ENCODE results near the gene KCTD6. TPM values are rescaled to one million over a fixed set of nuclear protein-coding genes. Genes with fewer than 3 reads are reported as not detected.

Gene KCTD6
- total RNA-seq, 1 experiment from 2014 or later: 12.0 TPM

DNA sequence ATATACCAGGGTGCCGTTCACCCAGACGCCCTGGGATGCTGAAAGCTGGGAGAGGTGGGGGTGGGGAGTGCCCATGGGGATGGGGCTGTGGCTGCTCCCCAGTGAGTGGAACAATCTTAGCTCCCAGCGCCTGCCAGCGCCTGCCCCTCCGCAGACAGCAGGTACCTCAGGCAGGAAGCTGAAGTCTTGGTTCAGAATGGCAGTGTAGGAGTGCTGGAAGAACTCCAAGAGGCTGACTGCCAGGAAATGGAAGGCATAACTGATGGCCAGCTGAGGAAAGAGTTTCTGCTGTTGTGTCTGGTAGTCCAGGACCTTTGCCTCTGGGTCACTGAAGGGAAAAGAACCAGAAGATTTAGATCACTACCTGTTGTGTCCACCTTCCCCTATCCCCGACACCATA is 36.7 kb downstream of the KCTD6 start (continued):
- TF ChIP-seq MAX (IDR thresholded peaks at IDR 0.05) (no peak), ELF1 (IDR thresholded peaks at IDR 0.05; ENCODE audit: borderline replicate concordance, low read depth) (no peak), TCF7L2 (IDR thresholded peaks at IDR 0.05; ENCODE audit: borderline replicate concordance, extremely low read depth, insufficient read depth, insufficient read length) (no peak)

- POLR2A ChIA-PET: interaction anchor here (1.0 kb wide), 1 partner anchor 58 kb away, joined by 3 read pairs; no protein-coding TSS in a partner anchor
- no peak overlapping the region for H2AFZ ChIP-seq (ENCODE audit: low read depth, low read length, poor library complexity, severe bottlenecking)
- H3K27ac ChIP-seq (ENCODE audit: low read depth, low read length): no peak overlapping the region
- no peaks in the 10 kb centered on the region for H3K79me2 ChIP-seq (ENCODE audit: insufficient read depth, low read length)
- DNase-seq (ENCODE audit: low read depth, low spot score): peak; percentile 27
- H3K9ac ChIP-seq (ENCODE audit: low read length): no peak overlapping the region
- CTCF ChIA-PET: interaction anchor here (0.6 to 1.4 kb wide), 10 partner anchors 9 to 223 kb away, joined by 3 to 6 read pairs (median 4); no protein-coding TSS in a partner anchor
- intact Hi-C loops (cut with micrococcal nuclease): no loop called here
- BruUV-seq (replicated peaks): no TSS peak
- H4K20me1 ChIP-seq (ENCODE audit: insufficient read depth): no peaks in the 10 kb centered on the region
- peaks cover 11 to 28% of the 10 kb centered on the region in 2 experiments for H3K4me1 ChIP-seq (ENCODE audit: control insufficient read depth in 1 of 2, insufficient read depth in 2 of 2, low read length in 2 of 2)
- H3K9me3 ChIP-seq (ENCODE audit: control insufficient read depth in 1 of 2, insufficient read depth in 1 of 2, low read depth in 1 of 2, low read length in 2 of 2): no peaks in the 10 kb centered on the region
- H3K9me2 ChIP-seq (ENCODE audit: insufficient read depth): no peaks in the 10 kb centered on the region
- no peaks in the 10 kb centered on the region for H3K27me3 ChIP-seq (ENCODE audit: insufficient read depth, low read length)
- RAD21 ChIA-PET (ENCODE audit: low non-redundant PET in 1 of 2, low total read pairs in 2 of 2, uncharacterized antibody in 2 of 2, unreplicated experiment in 2 of 2): no interaction called here
- peak; percentile 38 for ATAC-seq
- no peaks in the 10 kb centered on the region for H3K36me3 ChIP-seq (ENCODE audit: control insufficient read depth in 1 of 2, insufficient read depth in 2 of 2, low read length in 2 of 2)
- TF ChIP-seq RAD21 (IDR thresholded peaks at IDR 0.05; ENCODE audit: low read depth) (peak; percentile 60), POLR2A (IDR thresholded peaks at IDR 0.05; ENCODE audit: borderline replicate concordance, extremely low read depth, insufficient read depth, insufficient read length) (no peak), CEBPB (IDR thresholded peaks at IDR 0.05; ENCODE audit: low read depth) (no peak), JUND (IDR thresholded peaks at IDR 0.05) (no peak)
- TF ChIP-seq, protein P1, sequence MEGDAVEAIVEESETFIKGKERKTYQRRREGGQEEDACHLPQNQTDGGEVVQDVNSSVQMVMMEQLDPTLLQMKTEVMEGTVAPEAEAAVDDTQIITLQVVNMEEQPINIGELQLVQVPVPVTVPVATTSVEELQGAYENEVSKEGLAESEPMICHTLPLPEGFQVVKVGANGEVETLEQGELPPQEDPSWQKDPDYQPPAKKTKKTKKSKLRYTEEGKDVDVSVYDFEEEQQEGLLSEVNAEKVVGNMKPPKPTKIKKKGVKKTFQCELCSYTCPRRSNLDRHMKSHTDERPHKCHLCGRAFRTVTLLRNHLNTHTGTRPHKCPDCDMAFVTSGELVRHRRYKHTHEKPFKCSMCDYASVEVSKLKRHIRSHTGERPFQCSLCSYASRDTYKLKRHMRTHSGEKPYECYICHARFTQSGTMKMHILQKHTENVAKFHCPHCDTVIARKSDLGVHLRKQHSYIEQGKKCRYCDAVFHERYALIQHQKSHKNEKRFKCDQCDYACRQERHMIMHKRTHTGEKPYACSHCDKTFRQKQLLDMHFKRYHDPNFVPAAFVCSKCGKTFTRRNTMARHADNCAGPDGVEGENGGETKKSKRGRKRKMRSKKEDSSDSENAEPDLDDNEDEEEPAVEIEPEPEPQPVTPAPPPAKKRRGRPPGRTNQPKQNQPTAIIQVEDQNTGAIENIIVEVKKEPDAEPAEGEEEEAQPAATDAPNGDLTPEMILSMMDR (IDR thresholded peaks at IDR 0.05 in 2 of 3, conservative IDR thresholded peaks at IDR 0.05 in 1 of 3; ENCODE audit: borderline replicate concordance in 1 of 3, insufficient read depth in 1 of 3, low read depth in 2 of 3, low read length in 2 of 3): peak; percentile 64 to 80 (median 73); a peak in 5 of 6 replicates
- H3K4me2 ChIP-seq (ENCODE audit: low read length): no peak overlapping the region
- H3K4me3 ChIP-seq (replicated peaks in 1 of 2; ENCODE audit: low read depth in 1 of 2, low read length in 2 of 2): no peak overlapping the region
Observed at GRCh38 chr3:58529516-58530353, 37.8 kb downstream of the KCTD6 start.
